SU-DHL-6 (cell line): ENCODE measurements around the gene CHCHD3.
"Not testable (repeated sequence)": the region's sequence is repeated elsewhere in the genome, so short reads cannot be mapped to it uniquely, and the experiment has no call there.

Experiments used
- H2AFZ ChIP-seq: fragments of 200-600 bp; sonication (generic); 2 replicates; pipeline ENCODE4 v1.6.1; 2014; ENCODE audit warnings: low read depth, mild to moderate bottlenecking, moderate library complexity, mixed read lengths, antibody characterized with exemption, low read length; ENCODE audit not compliant: severe bottlenecking
- H3F3A ChIP-seq: fragments of 200-600 bp; shearing (Covaris generic); 2 replicates; pipeline ENCODE4 v1.6.0; 2016; ENCODE audit warnings: antibody characterized with exemption, mild to moderate bottlenecking; ENCODE audit not compliant: insufficient read depth
- H3K27ac ChIP-seq: fragments of 200-600 bp; sonication (generic); 2 replicates; pipeline ENCODE4 v1.5.1; 2016; ENCODE audit warnings: low read depth, mild to moderate bottlenecking, low read length, moderate library complexity, mixed read lengths
- H3K27me3 ChIP-seq: fragments of 200-600 bp; sonication (generic), shearing (Covaris generic); 2 replicates; pipeline ENCODE4 v1.6.0; 2014; ENCODE audit warnings: mild to moderate bottlenecking, low read length
- H3K36me3 ChIP-seq: fragments of 200-600 bp; sonication (generic); 2 replicates; pipeline ENCODE4 v1.6.1; 2014; ENCODE audit warnings: mild to moderate bottlenecking, low read length, mixed read lengths
- H3K4me2 ChIP-seq: fragments of 300-600, 200-600 bp; shearing (Covaris generic), sonication (generic); 2 replicates; pipeline ENCODE4 v1.6.0; 2014; ENCODE audit warnings: low read length, low read depth, mild to moderate bottlenecking; ENCODE audit not compliant: poor library complexity, severe bottlenecking
- H3K4me3 ChIP-seq: fragments of 200-600 bp; sonication (generic); 2 replicates; pipeline ENCODE4 v1.5.1; 2014; ENCODE audit warnings: antibody characterized with exemption, low read length, mild to moderate bottlenecking, mixed read lengths; ENCODE audit not compliant: insufficient read depth, poor library complexity, severe bottlenecking
- H3K79me2 ChIP-seq: fragments of 200-600 bp; sonication (generic); 2 replicates; pipeline ENCODE4 v1.6.1; 2014; ENCODE audit warnings: mild to moderate bottlenecking, low read length, moderate library complexity; ENCODE audit not compliant: insufficient read depth
- H3K9ac ChIP-seq: fragments of 200-600 bp; sonication (generic); 2 replicates; pipeline ENCODE4 v1.7.0; 2014; ENCODE audit warnings: mild to moderate bottlenecking, low read length
- H3K9me2 ChIP-seq: fragments of 200-600 bp; sonication (generic); replicated peaks from 2 replicates; pipeline ENCODE4 v1.6.1; 2014; ENCODE audit warnings: low read length; ENCODE audit not compliant: insufficient read depth
- H3K9me3 ChIP-seq: fragments of 200-600 bp; sonication (generic); 2 replicates; pipeline ENCODE4 v1.6.1; 2014; ENCODE audit warnings: low read length, mixed read lengths; ENCODE audit not compliant: insufficient read depth
- H4K20me1 ChIP-seq: fragments of 200-600 bp; sonication (generic); 2 replicates; pipeline ENCODE4 v1.6.1; 2014; ENCODE audit warnings: low read depth, mild to moderate bottlenecking, antibody characterized with exemption, low read length, moderate library complexity, mixed read lengths
- EZH2phosphoT487 ChIP-seq: fragments of 200-600 bp; sonication (generic), shearing (Covaris generic); conservative IDR thresholded peaks from 2 replicates; pipeline ENCODE4 v1.6.1; 2018; ENCODE audit warnings: mild to moderate bottlenecking, antibody characterized with exemption, low read length, moderate library complexity, mixed read lengths
- TF ChIP-seq, protein P1 (sequence below): fragments of 200-600 bp; sonication (generic); IDR thresholded peaks from one replicate; pipeline ENCODE4 v1.5.1; 2017; ENCODE audit warnings: antibody characterized with exemption, mild to moderate bottlenecking, low read length, moderate library complexity; ENCODE audit not compliant: insufficient read depth, poor library complexity, severe bottlenecking

The CHCHD3 gene

DNA sequence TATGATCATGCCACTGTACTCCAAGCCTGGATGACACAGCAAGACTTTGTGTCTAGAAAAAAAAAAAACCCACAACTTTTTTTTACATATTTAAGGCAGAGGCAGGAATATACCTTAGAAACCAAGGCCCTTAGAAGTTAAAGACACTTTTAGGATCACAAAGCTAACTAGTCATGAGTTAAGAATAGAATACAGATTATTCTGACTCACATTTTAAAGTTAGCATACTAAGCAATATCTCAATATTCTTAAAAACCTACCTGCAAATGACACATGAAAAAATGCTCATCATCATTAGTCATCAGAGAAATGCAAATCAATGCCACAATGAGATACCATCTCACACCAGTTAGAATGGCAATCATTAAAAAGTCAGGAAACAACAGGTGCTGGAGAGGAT, 177.7 kb downstream of the CHCHD3 start:
- TF ChIP-seq EZH2phosphoT487: no peak
- TF ChIP-seq, protein P1, sequence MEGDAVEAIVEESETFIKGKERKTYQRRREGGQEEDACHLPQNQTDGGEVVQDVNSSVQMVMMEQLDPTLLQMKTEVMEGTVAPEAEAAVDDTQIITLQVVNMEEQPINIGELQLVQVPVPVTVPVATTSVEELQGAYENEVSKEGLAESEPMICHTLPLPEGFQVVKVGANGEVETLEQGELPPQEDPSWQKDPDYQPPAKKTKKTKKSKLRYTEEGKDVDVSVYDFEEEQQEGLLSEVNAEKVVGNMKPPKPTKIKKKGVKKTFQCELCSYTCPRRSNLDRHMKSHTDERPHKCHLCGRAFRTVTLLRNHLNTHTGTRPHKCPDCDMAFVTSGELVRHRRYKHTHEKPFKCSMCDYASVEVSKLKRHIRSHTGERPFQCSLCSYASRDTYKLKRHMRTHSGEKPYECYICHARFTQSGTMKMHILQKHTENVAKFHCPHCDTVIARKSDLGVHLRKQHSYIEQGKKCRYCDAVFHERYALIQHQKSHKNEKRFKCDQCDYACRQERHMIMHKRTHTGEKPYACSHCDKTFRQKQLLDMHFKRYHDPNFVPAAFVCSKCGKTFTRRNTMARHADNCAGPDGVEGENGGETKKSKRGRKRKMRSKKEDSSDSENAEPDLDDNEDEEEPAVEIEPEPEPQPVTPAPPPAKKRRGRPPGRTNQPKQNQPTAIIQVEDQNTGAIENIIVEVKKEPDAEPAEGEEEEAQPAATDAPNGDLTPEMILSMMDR: no peak
- Histone ChIP-seq H3K36me3 (no peaks in the 10 kb centered on the region), H3K27ac (no peak overlapping the region)

DNA sequence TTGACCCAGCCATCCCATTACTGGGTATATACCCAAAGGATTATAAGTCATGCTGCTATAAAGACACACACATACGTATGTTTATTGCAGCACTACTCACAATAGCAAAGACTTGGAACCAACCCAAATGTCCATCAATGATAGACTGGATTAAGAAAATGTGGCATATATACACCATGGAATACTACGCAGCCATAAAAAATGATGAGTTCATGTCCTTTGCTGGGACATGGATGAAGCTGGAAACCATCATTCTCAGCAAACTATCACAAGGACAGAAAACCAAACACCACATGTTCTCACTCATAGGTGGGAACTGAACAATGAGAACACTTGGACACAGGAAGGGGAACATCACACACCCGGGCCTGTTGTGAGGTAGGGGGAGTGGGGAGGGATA, 179.6 kb downstream of the CHCHD3 start:
- H3K4me3 ChIP-seq, H3K9ac ChIP-seq, H3F3A ChIP-seq, H3K9me3 ChIP-seq, H3K79me2 ChIP-seq, H3K27me3 ChIP-seq, H4K20me1 ChIP-seq, H2AFZ ChIP-seq, H3K9me2 ChIP-seq, H3K36me3 ChIP-seq, H3K27ac ChIP-seq, H3K4me2 ChIP-seq: not testable (repeated sequence)

More for the DNA sequence above, 177.7 kb downstream of the CHCHD3 start:
- Histone ChIP-seq H3K9me2 (no peaks in the 10 kb centered on the region), H3K4me3 (no peak overlapping the region), H3K27me3 (no peaks in the 10 kb centered on the region), H3K4me2 (no peak overlapping the region), H3F3A (no peaks in the 10 kb centered on the region), H3K9me3 (no peaks in the 10 kb centered on the region), H2AFZ (no peak overlapping the region), H3K79me2 (no peaks in the 10 kb centered on the region), H3K9ac (no peak overlapping the region), H4K20me1 (no peaks in the 10 kb centered on the region)

DNA sequence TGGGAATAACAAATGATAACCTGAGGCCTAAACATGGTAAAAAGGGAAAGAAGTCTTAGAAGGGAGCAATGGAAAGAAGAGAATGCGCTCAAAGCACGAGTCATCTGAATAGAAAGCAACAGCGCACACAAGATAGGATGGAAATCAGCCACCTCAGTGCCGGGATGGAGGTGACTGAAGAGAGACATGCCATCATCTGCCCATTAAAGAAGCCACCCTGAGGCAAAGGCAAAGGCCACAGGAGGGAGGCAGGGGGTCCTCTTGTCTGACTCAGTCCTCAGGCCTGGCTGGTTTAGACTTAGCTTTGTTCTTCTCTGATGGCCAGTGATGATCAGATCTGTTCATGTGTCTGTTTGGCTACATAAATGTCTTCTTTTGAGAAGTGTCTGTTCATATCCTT, 180.6 kb downstream of the CHCHD3 start:
- Histone ChIP-seq H3F3A (no peaks in the 10 kb centered on the region), H3K79me2 (no peaks in the 10 kb centered on the region), H4K20me1 (no peaks in the 10 kb centered on the region), H3K36me3 (no peaks in the 10 kb centered on the region), H3K9me2 (no peaks in the 10 kb centered on the region), H3K4me2 (no peak overlapping the region), H2AFZ (no peak overlapping the region), H3K9ac (no peak overlapping the region), H3K4me3 (no peak overlapping the region), H3K27me3 (no peaks in the 10 kb centered on the region), H3K27ac (no peak overlapping the region), H3K9me3 (no peaks in the 10 kb centered on the region)
- no peak for TF ChIP-seq EZH2phosphoT487
- TF ChIP-seq, protein P1: no peak

DNA sequence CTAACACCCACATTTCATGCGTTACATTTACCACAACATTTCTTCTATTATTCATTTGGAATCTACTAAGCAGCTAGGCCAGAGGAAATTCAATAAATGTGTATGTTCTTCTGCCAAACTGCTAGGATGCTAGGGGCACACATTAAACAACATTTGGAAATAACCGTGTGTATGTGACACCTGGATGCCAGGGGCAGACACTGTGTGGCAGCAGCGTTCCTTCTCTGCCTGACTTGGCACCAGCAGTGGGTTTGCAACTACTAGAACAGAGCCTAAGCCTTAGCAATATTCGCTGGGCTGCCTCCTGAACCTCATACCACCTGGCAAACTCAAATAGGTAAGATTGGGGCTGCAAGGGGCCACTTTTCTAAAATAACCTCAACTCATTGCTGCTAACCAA, 182.1 kb downstream of the CHCHD3 start:
- H3F3A ChIP-seq: no peaks in the 10 kb centered on the region
- no peak overlapping the region for H2AFZ ChIP-seq
- H3K4me3 ChIP-seq: no peak overlapping the region
- no peak overlapping the region for H3K9ac ChIP-seq
- H3K4me2 ChIP-seq: no peak overlapping the region
- H4K20me1 ChIP-seq: no peaks in the 10 kb centered on the region
- no peaks in the 10 kb centered on the region for H3K79me2 ChIP-seq
- TF ChIP-seq, protein P1: no peak
- TF ChIP-seq EZH2phosphoT487: no peak
- H3K36me3 ChIP-seq: no peaks in the 10 kb centered on the region
- H3K27me3 ChIP-seq: no peaks in the 10 kb centered on the region
- no peaks in the 10 kb centered on the region for H3K9me3 ChIP-seq
- H3K9me2 ChIP-seq: no peaks in the 10 kb centered on the region
- no peak overlapping the region for H3K27ac ChIP-seq

DNA sequence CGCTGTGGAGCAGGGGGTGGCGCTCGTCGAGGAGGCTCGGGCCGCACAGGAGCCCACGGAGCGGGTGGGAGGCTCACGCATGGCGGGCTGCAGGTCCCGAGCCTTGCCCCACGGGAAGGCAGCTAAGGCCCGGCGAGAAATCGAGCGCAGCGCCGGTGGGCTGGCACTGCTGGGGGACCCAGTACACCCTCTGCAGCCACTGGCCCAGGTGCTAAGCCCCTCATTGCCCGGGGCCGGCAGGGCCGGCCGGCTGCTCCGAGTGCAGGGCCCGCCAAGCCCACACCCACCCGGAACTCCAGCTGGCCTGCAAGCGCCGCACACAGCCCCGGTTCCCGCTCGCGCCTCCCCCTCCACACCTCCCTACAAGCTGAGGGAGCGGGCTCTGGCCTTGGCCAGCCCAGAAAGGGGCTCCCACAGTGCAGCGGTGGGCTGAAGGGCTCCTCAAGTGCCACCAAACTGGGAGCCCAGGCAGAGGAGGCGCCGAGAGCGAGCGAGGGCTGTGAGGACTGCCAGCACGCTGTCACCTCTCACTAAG, 183.2 kb downstream of the CHCHD3 start:
- H2AFZ ChIP-seq, H3K4me3 ChIP-seq, H3K9me2 ChIP-seq, H3K27me3 ChIP-seq, H3K27ac ChIP-seq, H3K79me2 ChIP-seq, H3K36me3 ChIP-seq, H3K9me3 ChIP-seq, H3K9ac ChIP-seq, H3F3A ChIP-seq, H4K20me1 ChIP-seq, H3K4me2 ChIP-seq: not testable (repeated sequence)
